Measurements from ENCODE around the gene GPR161. TPM values are rescaled to one million over a fixed set of nuclear protein-coding genes. Genes with fewer than 3 reads are reported as not detected.

Gene GPR161
- total RNA-seq, 1 experiment from 2014 or later: 11.8 TPM

DNA sequence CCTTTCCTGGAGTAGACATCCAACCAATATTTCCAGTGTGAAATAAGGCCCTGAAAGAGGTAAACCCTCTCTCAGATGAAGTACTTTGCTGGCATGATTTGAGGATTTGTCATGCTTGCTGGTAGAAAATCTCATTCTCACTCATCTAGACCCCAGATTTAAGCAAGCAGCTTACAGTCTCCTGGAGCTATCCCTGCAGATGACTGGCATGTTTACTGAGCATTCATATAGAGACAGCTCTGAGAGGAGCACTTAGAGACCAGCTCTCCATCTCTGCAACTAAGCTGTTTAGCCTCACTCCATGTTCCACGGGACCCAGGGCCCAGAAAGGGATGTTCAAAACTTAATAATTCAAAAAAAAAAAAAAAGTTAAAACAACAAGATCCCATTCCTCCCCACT lies 34.2 kb downstream of the GPR161 start:
- Histone ChIP-seq H3K9me3 (ENCODE audit: low read length) (no peaks in the 10 kb centered on the region), H2AFZ (ENCODE audit: low read length) (no peak overlapping the region), H3K4me3 (ENCODE audit: low read length) (no peak overlapping the region), H3K9me2 (replicated peaks; ENCODE audit: low read length) (no peaks in the 10 kb centered on the region), H3K27ac (ENCODE audit: low read length) (no peak overlapping the region), H3K4me1 (ENCODE audit: insufficient read depth, low read length) (no peaks in the 10 kb centered on the region), H3K36me3 (ENCODE audit: low read depth, low read length) (no peaks in the 10 kb centered on the region), H3K4me2 (ENCODE audit: low read length) (no peak overlapping the region), H3K79me2 (ENCODE audit: low read length) (no peaks in the 10 kb centered on the region), H3K27me3 (ENCODE audit: low read length) (no peaks in the 10 kb centered on the region), H4K20me1 (ENCODE audit: low read length) (no peaks in the 10 kb centered on the region), H3F3A (ENCODE audit: low read length, unreplicated experiment) (no peaks in the 10 kb centered on the region), H3K9ac (ENCODE audit: low read length) (no peak overlapping the region)
- intact Hi-C loops (cut with micrococcal nuclease): no loop called here
- no peak for DNase-seq
- BruUV-seq (replicated peaks): no TSS peak
- no peak for ATAC-seq
- POLR2A ChIA-PET (ENCODE audit: unreplicated experiment): no interaction called here
- TF ChIP-seq EZH2 (IDR thresholded peaks at IDR 0.05; ENCODE audit: low read length, unreplicated experiment) (no peak), EZH2phosphoT487 (IDR thresholded peaks at IDR 0.05; ENCODE audit: borderline replicate concordance, low read length) (no peak)
- TF ChIP-seq, protein P1, sequence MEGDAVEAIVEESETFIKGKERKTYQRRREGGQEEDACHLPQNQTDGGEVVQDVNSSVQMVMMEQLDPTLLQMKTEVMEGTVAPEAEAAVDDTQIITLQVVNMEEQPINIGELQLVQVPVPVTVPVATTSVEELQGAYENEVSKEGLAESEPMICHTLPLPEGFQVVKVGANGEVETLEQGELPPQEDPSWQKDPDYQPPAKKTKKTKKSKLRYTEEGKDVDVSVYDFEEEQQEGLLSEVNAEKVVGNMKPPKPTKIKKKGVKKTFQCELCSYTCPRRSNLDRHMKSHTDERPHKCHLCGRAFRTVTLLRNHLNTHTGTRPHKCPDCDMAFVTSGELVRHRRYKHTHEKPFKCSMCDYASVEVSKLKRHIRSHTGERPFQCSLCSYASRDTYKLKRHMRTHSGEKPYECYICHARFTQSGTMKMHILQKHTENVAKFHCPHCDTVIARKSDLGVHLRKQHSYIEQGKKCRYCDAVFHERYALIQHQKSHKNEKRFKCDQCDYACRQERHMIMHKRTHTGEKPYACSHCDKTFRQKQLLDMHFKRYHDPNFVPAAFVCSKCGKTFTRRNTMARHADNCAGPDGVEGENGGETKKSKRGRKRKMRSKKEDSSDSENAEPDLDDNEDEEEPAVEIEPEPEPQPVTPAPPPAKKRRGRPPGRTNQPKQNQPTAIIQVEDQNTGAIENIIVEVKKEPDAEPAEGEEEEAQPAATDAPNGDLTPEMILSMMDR (conservative IDR thresholded peaks at IDR 0.05; ENCODE audit: low read depth, low read length): no peak
- CTCF ChIA-PET: no interaction called here

DNA sequence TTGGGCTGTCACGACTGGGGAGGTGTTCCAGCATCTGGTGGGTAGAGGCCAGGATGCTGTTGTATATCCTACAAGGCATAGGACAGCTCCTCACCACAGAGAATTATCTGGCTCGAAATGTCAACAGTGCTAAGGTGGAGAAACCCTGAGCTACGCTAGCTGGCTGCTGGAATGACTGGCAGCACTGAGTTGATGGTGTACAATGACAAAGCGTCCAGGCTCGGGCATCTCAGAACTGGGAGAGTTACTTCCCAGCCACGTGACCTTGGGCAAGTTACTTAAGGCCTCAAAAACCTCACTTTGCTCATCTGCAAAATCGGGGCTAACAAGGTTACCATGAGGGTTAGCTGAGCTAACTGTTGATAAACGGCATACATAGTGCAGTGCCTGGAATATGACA lies 35.4 kb downstream of the GPR161 start:
- no peaks in the 10 kb centered on the region for H3K9me3 ChIP-seq (ENCODE audit: low read length)
- BruUV-seq (replicated peaks): no TSS peak
- no peak overlapping the region for H3K4me3 ChIP-seq (ENCODE audit: low read length)
- ChIA-PET POLR2A (ENCODE audit: unreplicated experiment) (no interaction called here), CTCF (no interaction called here)
- no peaks in the 10 kb centered on the region for H3K27me3 ChIP-seq (ENCODE audit: low read length)
- no peaks in the 10 kb centered on the region for H3K36me3 ChIP-seq (ENCODE audit: low read depth, low read length)
- no peaks in the 10 kb centered on the region for H3K4me1 ChIP-seq (ENCODE audit: insufficient read depth, low read length)
- ATAC-seq (no peak), DNase-seq (no peak)
- intact Hi-C loops (cut with micrococcal nuclease): no loop called here
- TF ChIP-seq, protein P1 (conservative IDR thresholded peaks at IDR 0.05; ENCODE audit: low read depth, low read length): no peak
- no peak for TF ChIP-seq EZH2 (IDR thresholded peaks at IDR 0.05; ENCODE audit: low read length, unreplicated experiment)
- TF ChIP-seq EZH2phosphoT487 (IDR thresholded peaks at IDR 0.05; ENCODE audit: borderline replicate concordance, low read length): no peak
- H3K4me2 ChIP-seq (ENCODE audit: low read length): no peak overlapping the region
- H3F3A ChIP-seq (ENCODE audit: low read length, unreplicated experiment): no peaks in the 10 kb centered on the region
- no peak overlapping the region for H3K27ac ChIP-seq (ENCODE audit: low read length)
- H3K9me2 ChIP-seq (replicated peaks; ENCODE audit: low read length): no peaks in the 10 kb centered on the region
- H2AFZ ChIP-seq (ENCODE audit: low read length): no peak overlapping the region
- no peaks in the 10 kb centered on the region for H3K79me2 ChIP-seq (ENCODE audit: low read length)
- no peak overlapping the region for H3K9ac ChIP-seq (ENCODE audit: low read length)
- H4K20me1 ChIP-seq (ENCODE audit: low read length): no peaks in the 10 kb centered on the region

DNA sequence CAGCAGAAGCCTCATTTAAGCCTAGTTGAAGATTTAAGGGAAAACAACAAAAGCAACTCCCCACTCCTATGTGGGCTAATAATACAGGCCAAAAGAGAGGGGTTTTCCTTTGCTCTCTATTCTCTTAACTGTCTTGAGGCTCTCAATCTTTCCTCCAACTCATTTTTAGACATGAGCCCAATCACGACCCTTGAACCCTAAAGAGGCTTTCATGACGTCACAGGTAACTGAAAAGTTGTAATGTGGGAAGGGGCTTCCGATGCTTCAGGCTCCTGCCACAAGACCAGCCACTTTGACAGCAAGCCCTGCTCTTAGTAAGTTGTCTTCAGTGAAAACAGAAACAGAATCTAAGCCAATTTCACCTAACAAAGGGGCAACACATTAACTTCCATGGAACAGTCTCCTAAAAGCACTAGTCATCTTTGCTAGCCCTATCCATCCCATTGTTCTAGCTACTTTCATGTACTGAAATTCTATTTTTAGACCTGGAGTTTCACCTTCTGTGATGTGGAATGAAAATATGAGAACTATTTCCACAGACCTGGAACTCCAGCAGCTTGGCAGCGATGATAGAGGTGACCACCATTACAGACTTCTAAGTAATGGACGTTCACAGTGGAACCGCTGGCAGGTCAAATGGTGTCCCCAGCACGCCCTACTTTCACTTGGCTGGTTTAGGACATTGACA lies 36.3 kb downstream of the GPR161 start:
- POLR2A ChIA-PET (ENCODE audit: unreplicated experiment): no interaction called here
- Histone ChIP-seq H3K27me3 (ENCODE audit: low read length) (no peaks in the 10 kb centered on the region), H2AFZ (ENCODE audit: low read length) (no peak overlapping the region), H3K4me2 (ENCODE audit: low read length) (no peak overlapping the region), H3K9me2 (replicated peaks; ENCODE audit: low read length) (no peaks in the 10 kb centered on the region), H3K36me3 (ENCODE audit: low read depth, low read length) (no peaks in the 10 kb centered on the region), H4K20me1 (ENCODE audit: low read length) (no peaks in the 10 kb centered on the region), H3K9me3 (ENCODE audit: low read length) (no peaks in the 10 kb centered on the region), H3F3A (ENCODE audit: low read length, unreplicated experiment) (no peaks in the 10 kb centered on the region), H3K4me3 (ENCODE audit: low read length) (no peak overlapping the region), H3K79me2 (ENCODE audit: low read length) (no peaks in the 10 kb centered on the region), H3K4me1 (ENCODE audit: insufficient read depth, low read length) (no peaks in the 10 kb centered on the region), H3K9ac (ENCODE audit: low read length) (no peak overlapping the region), H3K27ac (ENCODE audit: low read length) (no peak overlapping the region)
- DNase-seq: no peak
- CTCF ChIA-PET: no interaction called here
- no peak for ATAC-seq
- TF ChIP-seq, protein P1 (conservative IDR thresholded peaks at IDR 0.05; ENCODE audit: low read depth, low read length): no peak
- TF ChIP-seq EZH2phosphoT487 (IDR thresholded peaks at IDR 0.05; ENCODE audit: borderline replicate concordance, low read length) (no peak), EZH2 (IDR thresholded peaks at IDR 0.05; ENCODE audit: low read length, unreplicated experiment) (no peak)
- no TSS peak for BruUV-seq (replicated peaks)
- intact Hi-C loops (cut with micrococcal nuclease): no loop called here

Measured in PC-3 (cell line).